Muscle of arm (tissue), 12 donors: Measurements from ENCODE around the gene PLXDC2. TPM values are rescaled to one million over a fixed set of nuclear protein-coding genes. Genes with fewer than 3 reads are reported as not detected.
"Not testable (repeated sequence)": the region's sequence is repeated elsewhere in the genome, so short reads cannot be mapped to it uniquely, and the experiment has no call there.

Source experiments
- DNase-seq: peaks from one replicate; pipeline ENCODE4 v3.0.0-alpha.2; 2013
- polyA plus RNA-seq, 12 donors: library from polyadenylated mRNA; unstranded; fragments of 120-200 nt; gene quantifications; one replicate each; pipeline ENCODE4 v1.2.1, GENCODE V29; 2013; ENCODE audit not compliant: insufficient read length in 12 of 12

The PLXDC2 gene
- polyA plus RNA-seq, 12 donors = 25.6 to 76.8 (median 42.6) TPM

DNA sequence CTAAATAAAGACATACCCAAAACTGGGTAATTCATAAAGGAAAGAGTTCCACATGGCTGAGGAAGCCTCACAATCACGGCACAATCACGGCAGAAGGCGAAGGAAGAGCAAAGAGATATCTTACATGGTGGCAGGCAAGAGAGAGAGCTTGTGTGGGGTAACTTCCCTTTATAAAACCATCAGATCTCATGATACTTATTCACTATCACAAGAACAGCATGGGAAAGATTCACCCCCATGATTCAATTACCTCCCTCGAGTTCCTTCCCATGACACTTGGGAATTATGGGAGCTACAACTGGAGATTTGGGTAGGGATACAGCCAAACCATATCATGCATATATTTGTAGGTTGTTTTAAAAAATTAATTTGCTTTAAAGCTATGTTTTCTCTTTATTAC, 217.2 kb downstream of the PLXDC2 start:
- no peak for DNase-seq

DNA sequence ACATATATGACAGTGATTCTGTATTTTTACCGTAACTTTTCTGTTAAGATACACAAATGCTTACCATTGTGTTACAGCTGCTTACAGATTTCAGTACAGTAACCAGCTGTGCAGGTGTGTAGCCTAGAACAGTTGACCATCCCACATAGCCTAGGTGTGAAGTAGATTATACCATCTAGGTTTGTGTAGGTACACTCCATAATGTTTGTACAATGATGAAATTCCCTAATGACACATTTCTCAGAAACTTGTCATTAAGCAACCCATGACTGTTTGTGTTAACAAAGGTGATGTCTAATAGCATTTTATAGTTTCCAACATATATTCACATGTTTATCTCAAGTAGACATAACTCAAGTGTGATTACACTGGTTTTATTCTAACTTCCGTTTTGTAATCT, 218.5 kb downstream of the PLXDC2 start:
- DNase-seq = no peak

DNA sequence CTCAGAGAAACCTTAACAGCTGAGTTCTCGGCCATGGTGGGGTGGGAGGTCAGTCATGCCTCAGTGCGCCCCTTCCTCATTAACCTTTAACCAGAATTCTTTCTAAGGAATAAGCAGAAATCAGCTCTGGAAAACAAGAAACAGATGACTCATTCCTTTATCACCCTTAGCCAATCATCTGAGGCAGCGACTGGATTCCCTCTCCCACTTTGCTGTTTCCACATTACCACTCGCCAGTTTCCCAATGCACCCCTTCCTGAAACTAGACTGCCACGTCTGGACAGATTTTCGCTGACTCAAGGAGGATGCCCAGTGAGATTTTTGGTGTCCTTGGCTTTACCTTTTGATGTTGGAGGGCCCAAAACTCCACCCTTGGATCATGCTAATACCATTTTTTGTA, 223.8 kb downstream of the PLXDC2 start:
- DNase-seq = no peak

DNA sequence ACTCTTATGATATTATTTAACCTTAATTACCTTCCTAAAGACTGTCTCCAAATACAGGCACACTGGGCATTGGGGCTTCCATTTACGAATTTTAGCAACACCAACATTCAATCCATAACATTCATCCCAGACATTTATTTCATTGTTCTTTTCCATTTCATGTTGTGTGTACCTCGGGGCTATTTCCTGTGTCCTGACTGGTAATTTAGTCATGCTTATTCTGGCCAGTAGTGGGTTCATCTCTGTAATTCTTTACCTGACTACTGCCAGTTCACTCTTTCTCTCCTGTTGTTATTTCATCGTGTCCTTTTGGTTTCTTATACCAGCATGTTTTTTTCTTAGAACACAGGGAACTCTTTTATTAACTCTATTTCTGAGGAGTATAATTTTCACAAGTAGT, 225.7 kb downstream of the PLXDC2 start:
- DNase-seq = no peak

DNA sequence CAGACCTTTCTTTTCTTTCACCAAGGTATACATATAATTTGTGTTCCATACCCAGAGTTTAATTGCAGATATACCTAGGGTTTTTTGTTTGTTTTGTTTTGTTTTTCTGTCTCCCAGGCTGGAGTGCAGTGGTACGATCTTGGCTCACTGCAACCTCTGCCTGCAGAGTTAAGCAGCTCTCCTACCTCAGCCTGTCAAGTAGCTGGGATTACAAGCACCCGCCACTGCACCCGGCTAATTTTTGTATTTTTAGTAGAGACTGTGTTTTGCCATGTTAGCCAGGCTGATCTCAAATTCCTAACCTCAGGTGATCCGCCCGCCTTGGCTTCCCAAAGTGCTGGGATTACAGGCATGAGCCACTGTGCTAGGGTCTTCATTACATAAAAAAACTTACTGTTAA, 228.9 kb downstream of the PLXDC2 start:
- DNase-seq = not testable (repeated sequence)

DNA sequence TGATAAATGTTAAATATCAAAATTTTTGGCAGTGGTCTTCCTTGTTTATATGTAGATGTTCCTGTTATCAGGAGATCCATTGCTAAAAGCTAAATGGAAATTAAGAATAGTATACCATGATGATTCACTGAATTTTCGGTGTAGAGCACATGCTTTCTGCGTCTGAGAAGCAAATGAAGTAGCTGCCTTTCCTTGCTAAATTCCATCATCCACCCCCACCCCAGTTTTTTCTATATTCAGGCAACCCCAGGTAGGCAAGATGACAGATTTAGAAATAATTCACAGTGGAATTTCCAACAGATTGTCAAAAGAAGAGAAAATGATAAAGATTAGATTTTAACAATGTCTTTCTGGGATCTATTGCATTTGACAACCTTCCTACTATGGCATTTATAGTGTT, 231.9 kb downstream of the PLXDC2 start:
- no peak for DNase-seq

DNA sequence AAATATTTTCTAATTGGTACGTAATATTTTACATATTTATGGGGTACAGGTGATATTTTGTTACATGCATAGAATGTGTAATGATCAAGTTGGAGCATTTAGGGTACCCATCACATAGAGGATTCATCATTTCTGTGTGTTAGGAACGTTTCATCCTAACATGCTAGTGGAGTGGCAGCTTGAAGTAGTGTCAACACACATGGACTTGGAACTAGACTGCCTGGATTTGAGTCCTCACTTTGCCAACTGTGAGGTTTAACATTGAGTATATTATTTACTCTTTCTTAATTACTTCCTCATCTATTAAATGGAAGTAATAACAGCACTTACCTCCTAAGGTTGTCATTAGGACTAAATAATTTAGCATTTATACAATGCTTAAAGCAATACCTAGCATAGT, 241.9 kb downstream of the PLXDC2 start:
- DNase-seq = no peak

DNA sequence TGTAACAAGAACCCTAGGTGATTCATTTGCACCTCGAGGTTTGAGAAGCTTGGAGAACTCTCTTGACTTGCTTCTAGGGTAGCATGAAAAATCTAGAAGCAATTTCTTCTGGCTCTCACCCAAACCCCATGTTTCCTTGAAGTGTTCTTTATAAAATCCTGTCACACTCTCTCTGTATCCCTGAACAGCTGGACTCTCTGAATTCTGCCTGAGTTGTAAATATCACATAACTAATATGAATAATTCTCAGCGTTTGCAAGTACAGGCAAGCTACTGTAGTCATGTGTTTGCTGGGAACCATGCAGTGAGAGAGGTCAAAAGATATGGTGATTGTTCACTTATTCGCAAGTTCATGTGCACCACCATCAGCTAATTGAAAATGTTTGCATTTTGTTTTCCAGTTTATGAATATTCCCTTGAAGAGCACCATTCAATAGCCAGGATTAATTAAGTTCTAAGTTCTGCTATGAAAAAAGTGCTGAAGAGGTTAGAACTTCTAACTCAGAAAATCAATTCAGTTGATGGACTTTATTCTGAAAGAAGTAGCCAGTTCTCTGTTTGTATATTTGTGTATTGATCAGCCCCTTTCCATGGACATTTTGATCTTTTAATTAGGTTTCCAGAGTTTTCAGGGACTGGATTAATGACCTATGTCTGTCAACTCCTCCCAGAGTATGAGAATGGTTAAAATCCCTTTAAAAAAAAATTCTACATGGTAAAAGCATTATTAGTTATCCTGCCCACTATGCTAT, 243.0 kb downstream of the PLXDC2 start:
- DNase-seq = peak; percentile 18

DNA sequence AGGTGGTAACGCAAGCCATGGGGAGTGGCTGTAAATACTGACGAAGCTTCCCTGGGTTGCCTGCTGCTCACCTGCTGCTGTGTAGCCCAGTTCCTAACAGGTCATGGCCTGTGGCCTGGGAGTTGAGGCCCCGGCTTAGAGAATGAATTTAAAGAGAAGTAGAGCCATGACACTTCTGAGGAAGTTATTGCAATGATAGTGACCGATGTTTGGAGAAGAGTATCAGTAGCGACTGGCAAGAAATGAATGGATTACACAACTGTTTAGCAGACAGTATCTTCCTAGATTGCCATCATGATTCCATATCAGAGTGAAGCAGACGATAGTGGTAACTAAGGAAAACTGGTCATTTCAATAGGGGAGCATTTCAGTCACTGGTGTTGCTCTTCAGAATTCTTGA, 249.6 kb downstream of the PLXDC2 start:
- no peak for DNase-seq

DNA sequence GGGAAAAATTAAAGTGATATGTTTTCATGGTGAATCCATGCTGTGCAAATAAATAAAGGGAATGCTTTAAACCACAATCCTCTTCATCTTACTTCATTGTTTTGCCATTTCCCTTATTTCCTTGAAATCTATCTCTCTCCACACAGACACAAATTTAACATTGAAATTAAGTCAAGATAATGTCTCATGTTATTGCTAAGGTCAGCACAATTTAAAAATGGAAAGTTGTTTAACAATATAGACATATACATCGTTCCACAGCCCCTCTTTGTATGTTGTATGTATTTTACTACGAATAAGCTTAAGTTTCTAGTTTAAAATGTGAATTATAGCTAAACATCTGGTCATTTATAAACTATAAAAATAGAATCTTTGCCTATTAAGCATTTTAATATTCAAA, 256.9 kb downstream of the PLXDC2 start:
- DNase-seq = no peak

DNA sequence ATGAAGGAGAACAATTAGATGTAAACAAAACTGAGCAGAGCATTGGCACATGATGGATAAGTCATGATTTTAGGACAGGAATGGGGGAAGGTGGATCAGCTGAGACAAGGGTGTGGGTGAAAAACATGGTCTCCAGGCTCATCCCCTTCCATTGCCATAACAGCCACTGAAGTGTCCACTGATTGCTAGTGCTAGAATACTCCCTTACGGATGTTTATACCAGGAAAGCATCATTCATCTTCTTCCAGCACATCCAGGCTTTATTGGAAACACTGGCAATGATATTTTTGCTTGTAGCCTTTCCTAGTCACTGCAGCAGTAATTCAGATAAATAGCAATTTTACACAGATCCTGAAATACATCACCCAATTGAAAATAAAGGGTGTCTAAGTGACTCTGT, 259.5 kb downstream of the PLXDC2 start:
- no peak for DNase-seq

DNA sequence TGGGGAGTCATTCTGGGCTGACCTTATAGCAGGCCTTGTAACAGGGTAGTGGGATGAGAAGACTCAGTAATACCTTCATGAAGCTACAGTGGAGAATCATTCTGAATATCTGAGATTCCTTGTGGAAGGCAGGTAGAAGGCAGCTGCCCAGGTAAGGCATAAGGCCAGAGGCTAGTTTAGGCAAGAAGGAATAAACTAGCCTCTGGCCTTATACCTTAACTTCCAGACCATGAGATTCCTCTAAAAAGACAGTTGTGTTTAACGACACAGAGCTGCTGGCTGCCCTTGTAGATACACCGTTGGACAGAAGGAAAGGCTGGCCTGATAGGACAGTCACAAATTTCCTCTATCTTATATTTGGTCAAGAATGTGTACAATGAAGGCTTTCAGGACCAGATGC, 268.2 kb downstream of the PLXDC2 start:
- no peak for DNase-seq

DNA sequence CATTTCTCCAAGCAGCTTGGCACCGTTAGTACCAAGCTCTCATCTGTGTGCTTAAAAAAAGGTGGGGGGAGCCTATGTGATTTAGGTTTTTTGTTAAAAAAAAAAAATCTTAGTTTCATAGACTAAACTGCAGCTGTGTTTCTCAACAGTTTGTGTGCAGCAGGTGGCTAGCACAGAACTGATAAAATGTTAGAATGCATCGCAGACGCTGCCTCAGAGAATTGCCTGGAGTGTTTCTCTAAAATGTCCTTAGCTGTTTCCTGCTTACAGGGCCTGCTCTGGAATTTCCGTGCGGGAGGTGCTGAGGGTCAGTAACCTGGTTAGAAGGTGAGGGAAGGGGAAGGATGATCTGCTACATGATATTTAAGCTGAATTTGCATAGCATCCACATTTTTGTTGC, 268.9 kb downstream of the PLXDC2 start:
- peak; percentile 31 for DNase-seq

DNA sequence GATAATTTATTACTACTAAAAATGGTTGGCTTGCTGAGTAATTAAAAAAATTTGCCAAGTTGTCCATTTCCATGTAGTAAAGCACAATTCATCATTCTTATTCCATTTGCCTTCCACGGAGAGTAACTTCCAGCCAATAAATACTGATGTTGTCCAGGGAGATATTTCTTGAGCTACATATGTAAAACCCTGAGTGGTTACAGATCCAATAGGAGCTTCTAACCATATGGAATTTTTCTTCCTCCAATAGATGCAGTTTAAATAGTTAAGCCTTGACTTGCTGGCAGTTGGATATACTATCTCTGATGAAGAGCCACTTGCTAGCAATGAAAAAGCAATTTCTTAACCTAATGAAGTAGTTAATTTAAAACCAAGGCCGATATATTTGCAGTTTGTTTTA, 271.1 kb downstream of the PLXDC2 start:
- no peak for DNase-seq

DNA sequence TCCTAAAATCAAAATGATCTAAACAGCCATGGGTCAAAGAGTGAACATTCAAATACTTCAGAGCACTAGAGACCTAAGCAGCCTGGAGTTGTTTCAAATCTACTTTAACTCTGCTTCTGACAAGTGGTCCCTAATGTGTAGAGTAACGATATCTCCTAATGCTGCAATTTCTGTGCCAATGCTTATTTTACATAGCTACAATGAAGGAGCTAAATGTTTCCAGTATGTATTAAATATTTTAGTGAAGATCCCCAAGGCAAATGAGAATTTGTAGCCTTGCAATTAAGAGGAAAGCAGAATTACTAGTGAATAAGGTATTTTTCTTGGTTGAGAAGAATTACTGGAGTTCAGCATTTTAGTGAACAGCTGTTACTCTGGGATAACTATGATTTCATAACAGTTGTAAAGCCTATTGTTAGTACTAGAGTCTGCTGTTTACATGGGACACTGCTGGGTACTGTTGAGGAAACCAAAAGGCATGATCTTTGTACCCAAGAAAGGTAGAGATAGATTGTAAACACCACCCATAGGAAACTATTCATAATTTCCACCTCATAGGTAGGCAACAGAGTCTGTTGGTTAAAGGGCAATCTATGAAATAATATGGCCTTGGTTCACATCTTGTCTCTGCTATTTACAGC, 271.9 kb downstream of the PLXDC2 start:
- peak; percentile 71 for DNase-seq

DNA sequence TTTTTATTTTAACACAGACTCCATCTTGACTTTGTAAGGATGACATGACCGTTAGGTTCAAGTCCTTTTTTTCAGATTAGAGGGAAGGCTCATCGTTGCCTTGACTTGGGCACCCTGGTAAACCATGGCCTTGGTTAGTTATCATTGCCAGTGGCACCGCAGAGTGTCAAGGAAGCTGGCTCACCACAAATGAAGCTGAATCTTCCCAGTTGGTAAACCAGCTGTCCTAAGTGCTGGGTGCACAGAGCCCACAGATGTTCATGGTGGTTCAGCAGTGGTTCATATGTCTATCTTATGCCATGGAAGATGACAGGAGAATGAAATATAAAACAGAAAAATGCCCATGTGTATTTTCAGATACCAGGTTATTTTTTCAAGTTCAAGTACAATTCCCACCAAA, 273.6 kb downstream of the PLXDC2 start:
- DNase-seq = no peak

DNA sequence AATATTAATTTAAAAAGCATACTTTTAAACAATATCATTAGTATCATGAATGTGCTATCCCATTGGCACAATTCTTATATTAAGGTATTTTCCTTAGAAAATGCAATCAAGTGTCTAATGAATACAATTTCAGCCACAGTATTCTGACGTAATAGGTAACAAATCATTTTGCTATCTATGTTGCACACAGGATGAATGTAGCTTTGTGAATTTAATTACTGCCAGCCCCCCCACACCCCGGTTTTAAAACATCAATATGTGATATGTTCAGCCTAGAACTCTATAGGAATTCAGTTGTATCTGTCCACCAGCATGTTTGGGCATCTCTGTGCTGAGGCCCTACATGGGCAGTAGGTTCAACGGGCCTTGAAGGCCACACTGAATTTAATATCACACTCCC, 274.6 kb downstream of the PLXDC2 start:
- no peak for DNase-seq

DNA sequence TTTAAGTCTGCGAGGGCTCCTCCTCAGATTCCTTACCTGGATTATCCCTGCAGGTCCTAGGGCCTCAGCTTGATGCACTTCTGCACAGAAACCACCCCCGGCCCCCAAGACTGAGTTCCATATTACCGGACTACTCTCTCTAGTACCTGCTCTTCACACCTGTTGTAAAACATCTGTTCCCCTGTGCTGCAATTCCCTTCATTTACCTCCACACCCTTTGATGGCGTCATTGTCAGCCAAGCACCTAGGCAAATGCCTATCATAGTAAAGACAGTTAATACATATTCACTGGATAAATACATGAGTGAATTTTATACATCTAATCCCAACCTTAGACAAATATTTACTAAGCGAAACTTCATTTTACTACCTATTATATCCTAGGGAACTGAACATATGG, 275.5 kb downstream of the PLXDC2 start:
- no peak for DNase-seq

DNA sequence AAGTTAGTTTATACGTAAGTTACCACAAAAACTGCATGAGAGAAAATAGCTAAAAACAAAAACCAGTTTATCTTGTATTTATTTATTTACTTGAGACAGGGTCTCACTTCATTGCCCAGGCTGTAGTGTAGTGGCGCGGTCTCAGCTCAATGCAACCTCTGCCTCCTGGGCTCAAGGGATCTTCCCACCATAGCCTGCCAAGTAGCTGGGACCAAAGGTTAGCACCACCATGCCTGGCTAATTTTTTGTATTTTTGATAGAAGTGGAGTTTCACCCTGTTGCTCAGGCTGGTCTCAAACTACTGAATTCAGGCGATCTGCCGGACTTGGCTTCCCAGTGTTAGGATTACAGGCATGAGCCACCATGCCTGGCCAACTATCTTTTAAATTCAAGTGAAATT, 277.4 kb downstream of the PLXDC2 start:
- no peak for DNase-seq

DNA sequence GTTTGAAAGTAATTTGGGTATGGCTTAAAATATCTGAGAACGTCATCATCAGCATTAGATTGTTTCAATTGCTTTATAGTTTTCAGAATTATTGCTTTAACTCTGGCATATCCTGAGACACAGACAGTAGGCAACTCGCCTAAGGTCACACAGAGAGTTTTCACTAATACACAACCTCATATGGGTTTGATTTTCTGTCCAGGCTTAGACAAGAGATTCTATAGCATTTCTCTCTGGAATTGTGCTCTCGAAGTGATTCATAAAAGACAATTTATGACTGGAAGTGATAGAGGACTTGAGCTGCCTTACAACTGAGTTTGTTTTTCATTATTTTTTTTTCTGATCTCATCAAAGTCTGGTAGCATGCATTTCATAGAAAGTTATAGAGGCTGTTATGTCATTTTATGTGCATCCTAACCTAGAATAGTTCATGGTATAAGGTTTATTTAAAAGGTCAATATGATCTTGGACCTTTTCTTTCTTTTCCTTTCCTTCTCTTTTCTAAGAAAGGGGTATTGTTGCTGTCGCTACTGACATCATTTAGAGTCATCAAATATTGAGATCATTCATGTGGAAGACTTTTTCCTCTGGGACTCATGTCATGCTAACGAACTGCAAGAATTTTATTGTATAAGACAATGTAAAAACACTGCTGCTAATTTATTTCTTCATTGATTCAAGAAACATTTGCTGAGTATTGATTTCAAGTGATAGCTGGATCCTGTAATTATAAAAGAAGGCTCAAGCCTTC, 278.2 kb downstream of the PLXDC2 start:
- DNase-seq = peak; percentile 45

DNA sequence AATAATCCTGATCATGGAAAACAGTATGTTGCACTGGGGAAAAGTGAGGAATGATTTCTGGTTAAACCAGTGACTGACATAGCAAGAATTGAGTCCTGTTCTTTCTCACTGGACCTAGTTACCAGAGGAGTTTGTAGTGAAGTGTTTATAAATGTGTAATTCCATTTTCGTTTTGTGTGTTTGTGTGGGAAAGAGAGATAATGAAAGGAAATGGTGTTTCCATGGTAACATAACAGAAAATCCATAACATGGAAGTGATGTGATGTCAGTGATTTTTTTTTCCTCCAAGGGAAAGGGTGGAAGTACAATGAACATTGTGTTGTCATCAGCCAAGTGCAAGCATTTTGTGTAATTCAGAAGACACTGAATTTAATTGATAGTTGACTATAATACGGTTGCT, 283.9 kb downstream of the PLXDC2 start:
- DNase-seq = peak; percentile 74

DNA sequence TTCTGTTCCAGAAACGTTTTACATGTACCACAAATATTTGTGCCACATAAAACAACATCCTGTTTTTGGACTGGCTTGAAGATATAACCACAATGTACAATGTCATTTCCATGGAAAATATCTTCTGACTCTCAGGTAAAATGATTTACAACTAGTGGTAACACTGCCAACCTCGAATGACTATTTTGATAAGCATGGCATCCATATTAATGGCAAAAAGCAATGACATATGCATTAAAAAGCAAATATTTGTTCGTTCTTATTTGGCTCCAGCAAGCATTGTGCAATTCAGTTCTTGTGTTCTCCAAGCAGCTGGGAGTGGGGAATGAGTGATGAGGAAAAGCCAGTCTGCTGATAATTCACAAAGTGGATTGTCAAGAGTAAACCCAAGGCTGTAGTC, 289.0 kb downstream of the PLXDC2 start:
- DNase-seq = no peak

DNA sequence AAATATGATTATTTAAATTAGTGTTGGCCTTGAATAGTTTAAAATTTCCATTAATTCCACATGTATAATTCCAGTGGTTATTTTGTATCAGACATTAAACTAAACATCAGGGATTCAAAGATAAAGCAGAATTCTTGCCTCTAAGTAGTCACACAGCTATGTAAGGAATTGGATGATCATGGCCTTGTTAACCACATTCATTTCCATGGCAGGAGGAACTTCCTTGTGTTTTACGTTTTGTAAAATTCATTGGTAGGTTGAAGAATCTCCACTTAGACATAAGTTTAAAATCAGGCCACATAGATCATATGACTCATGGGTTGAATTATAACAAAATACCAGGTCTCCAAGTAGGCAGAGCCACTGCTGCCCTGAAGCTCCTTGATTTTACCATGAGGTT, 289.7 kb downstream of the PLXDC2 start:
- no peak for DNase-seq
